Hepatocyte (in vitro differentiated cells): ENCODE results near the gene WASHC4. TPM values are rescaled to one million over a fixed set of nuclear protein-coding genes. Genes with fewer than 3 reads are reported as not detected.

Experiments used
- DNase-seq: peaks from one replicate; pipeline ENCODE4 v3.0.0-alpha.2; 2016; ENCODE audit warnings: low spot score
- H2AFZ ChIP-seq: fragments of 200-600 bp; sonication (generic); 2 replicates; pipeline ENCODE4 v1.6.0; 2016; ENCODE audit warnings: antibody characterized with exemption, mild to moderate bottlenecking
- H3K27ac ChIP-seq: fragments of 200-600 bp; sonication (generic); 2 replicates; pipeline ENCODE4 v1.5.1; 2016; ENCODE audit warnings: mild to moderate bottlenecking
- H3K27me3 ChIP-seq: fragments of 200-600 bp; sonication (generic); 2 replicates; pipeline ENCODE4 v1.6.1; 2016
- H3K36me3 ChIP-seq: fragments of 200-600 bp; sonication (generic); replicated peaks from 2 replicates; pipeline ENCODE4 v1.5.1; 2016; ENCODE audit warnings: low read depth; ENCODE audit not compliant: insufficient read depth
- H3K4me1 ChIP-seq: fragments of 200-600 bp; sonication (generic); 2 replicates; pipeline ENCODE4 v1.5.1; 2016; ENCODE audit warnings: mild to moderate bottlenecking, moderate library complexity; ENCODE audit not compliant: insufficient read depth
- H3K4me2 ChIP-seq: fragments of 200-600 bp; sonication (generic); 2 replicates; pipeline ENCODE4 v1.6.0; 2016
- H3K4me3 ChIP-seq: fragments of 200-600 bp; sonication (generic); 2 replicates; pipeline ENCODE4 v1.5.1; 2016; ENCODE audit warnings: mild to moderate bottlenecking
- H3K79me2 ChIP-seq: fragments of 200-600 bp; sonication (generic); 2 replicates; pipeline ENCODE4 v1.6.0; 2017; ENCODE audit warnings: mild to moderate bottlenecking
- H3K9me2 ChIP-seq: fragments of 200-600 bp; sonication (generic); replicated peaks from 2 replicates; pipeline ENCODE4 v1.6.0; 2017; ENCODE audit warnings: mild to moderate bottlenecking; ENCODE audit not compliant: insufficient read depth
- H3K9me3 ChIP-seq: fragments of 200-600 bp; sonication (generic); 2 replicates; pipeline ENCODE4 v1.5.1; 2016; ENCODE audit warnings: low read depth, mild to moderate bottlenecking
- H4K20me1 ChIP-seq: fragments of 200-600 bp; sonication (generic); 2 replicates; pipeline ENCODE4 v1.6.0; 2016; ENCODE audit warnings: mild to moderate bottlenecking; ENCODE audit not compliant: insufficient read depth, poor library complexity, severe bottlenecking
- EZH2 ChIP-seq: fragments of 200-600 bp; sonication (generic); IDR thresholded peaks from 2 replicates; pipeline ENCODE4 v1.6.1; 2016; ENCODE audit warnings: antibody characterized with exemption, mild to moderate bottlenecking, borderline replicate concordance
- EZH2phosphoT487 ChIP-seq: fragments of 200-600 bp; sonication (generic); IDR thresholded peaks from one replicate; pipeline ENCODE4 v1.6.1; 2018; ENCODE audit warnings: antibody characterized with exemption, mild to moderate bottlenecking, low read depth, moderate library complexity; ENCODE audit not compliant: unreplicated experiment, severe bottlenecking
- WGBS: methylation state at CpG from one replicate; pipeline ENCODE4 v1.1.6; 2016; ENCODE audit warnings: low lambda C conversion rate; ENCODE audit errors: missing lambda C conversion rate; 5-methylcytosine and 5-hydroxymethylcytosine counted together
- polyA plus RNA-seq: library from polyadenylated mRNA; unstranded; fragments of >200 nt; fragmentation: Nextera tagmentation; extraction: Ambion mirVana; gene quantifications from 2 replicates; pipeline ENCODE4 v1.2.1, GENCODE V29; 2016
- total RNA-seq: library from RNA; depleted of rRNA; stranded (reverse); fragments of >200 nt; gene quantifications from 2 replicates; pipeline ENCODE4 v1.2.3, GENCODE V29; 2014
- TF ChIP-seq, protein P1 (sequence below): fragments of 200-600 bp; sonication (generic); IDR thresholded peaks from 2 replicates; pipeline ENCODE4 v1.5.1; 2016; ENCODE audit warnings: antibody characterized with exemption, mild to moderate bottlenecking; ENCODE audit not compliant: poor library complexity

WASHC4 gene
- total and polyA plus RNA-seq, 2 experiments from 2014 or later = 31.3 to 92.7 TPM

DNA sequence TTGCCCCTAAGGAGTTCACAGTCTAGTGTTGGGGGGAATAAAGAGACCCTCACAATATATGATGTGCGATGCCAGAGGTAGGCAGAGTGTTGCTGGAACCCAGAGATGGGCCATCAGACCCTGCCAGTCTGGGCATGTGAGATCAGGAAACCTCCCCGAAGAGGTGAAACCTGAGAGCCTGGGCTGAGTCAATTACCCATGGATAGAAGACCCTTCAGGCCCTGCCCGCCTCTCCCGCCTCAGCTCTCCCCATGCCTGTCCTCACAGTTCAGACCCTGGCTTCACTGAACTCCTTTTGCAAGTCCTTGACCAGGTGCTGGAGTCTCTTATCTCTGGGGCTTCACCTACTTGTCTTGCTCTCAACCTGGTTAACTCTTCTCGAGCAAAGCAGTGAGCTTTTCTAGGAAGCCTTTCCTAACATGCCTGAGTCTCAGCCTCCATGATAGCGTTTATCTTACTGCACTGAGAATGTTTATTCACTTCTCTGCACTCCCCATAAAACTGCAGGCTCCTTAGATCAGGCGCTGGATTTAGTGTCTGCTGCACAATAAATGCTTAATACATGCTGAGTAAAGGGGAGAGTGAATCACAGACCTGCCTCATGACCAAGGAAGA, 42.9 kb upstream of the WASHC4 start:
- H2AFZ ChIP-seq = no peak overlapping the region
- WGBS = 52% methylated on average over 7 of the region's 7 CpGs
- H3K4me2 ChIP-seq = peak overlapping the region; percentile 21
- TF ChIP-seq EZH2phosphoT487 = no peak
- TF ChIP-seq EZH2 = no peak
- TF ChIP-seq, protein P1, sequence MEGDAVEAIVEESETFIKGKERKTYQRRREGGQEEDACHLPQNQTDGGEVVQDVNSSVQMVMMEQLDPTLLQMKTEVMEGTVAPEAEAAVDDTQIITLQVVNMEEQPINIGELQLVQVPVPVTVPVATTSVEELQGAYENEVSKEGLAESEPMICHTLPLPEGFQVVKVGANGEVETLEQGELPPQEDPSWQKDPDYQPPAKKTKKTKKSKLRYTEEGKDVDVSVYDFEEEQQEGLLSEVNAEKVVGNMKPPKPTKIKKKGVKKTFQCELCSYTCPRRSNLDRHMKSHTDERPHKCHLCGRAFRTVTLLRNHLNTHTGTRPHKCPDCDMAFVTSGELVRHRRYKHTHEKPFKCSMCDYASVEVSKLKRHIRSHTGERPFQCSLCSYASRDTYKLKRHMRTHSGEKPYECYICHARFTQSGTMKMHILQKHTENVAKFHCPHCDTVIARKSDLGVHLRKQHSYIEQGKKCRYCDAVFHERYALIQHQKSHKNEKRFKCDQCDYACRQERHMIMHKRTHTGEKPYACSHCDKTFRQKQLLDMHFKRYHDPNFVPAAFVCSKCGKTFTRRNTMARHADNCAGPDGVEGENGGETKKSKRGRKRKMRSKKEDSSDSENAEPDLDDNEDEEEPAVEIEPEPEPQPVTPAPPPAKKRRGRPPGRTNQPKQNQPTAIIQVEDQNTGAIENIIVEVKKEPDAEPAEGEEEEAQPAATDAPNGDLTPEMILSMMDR = no peak
- no peaks in the 10 kb centered on the region for H3K27me3 ChIP-seq
- H3K9me2 ChIP-seq = no peaks in the 10 kb centered on the region
- peaks cover 11% of the 10 kb centered on the region for H3K4me1 ChIP-seq
- H3K36me3 ChIP-seq = no peaks in the 10 kb centered on the region
- no peaks in the 10 kb centered on the region for H3K9me3 ChIP-seq
- peak; percentile 37 for DNase-seq
- no peaks in the 10 kb centered on the region for H3K79me2 ChIP-seq
- H3K27ac ChIP-seq = no peak overlapping the region
- H3K4me3 ChIP-seq = no peak overlapping the region
- H4K20me1 ChIP-seq = no peaks in the 10 kb centered on the region

DNA sequence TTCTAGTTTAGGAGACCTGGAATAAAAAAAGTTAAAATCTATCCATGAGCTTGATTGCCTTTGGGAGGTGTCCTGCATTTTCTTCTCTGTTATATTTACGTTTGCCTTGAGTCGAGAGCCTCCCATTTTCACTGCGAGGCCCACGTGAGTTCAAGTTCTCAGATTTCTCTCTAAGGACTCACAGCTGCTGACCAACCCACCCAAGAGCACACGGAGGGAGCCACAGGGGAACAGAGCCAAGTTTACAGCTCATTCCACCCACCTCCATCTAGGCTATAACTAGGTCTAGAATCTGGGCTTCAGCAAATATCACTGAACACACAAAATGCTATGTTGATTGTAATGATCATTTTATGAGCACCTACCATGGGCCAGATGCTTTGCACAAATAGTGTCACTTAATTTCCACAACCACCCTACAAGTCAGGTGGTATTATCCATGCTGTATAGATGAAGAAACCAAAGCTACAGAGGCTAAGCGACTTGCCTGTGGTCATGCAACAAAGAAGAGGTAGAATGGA, 40.0 kb upstream of the WASHC4 start:
- 49% methylated on average over 6 of the region's 6 CpGs for WGBS
- no peak overlapping the region for H3K4me2 ChIP-seq

DNA sequence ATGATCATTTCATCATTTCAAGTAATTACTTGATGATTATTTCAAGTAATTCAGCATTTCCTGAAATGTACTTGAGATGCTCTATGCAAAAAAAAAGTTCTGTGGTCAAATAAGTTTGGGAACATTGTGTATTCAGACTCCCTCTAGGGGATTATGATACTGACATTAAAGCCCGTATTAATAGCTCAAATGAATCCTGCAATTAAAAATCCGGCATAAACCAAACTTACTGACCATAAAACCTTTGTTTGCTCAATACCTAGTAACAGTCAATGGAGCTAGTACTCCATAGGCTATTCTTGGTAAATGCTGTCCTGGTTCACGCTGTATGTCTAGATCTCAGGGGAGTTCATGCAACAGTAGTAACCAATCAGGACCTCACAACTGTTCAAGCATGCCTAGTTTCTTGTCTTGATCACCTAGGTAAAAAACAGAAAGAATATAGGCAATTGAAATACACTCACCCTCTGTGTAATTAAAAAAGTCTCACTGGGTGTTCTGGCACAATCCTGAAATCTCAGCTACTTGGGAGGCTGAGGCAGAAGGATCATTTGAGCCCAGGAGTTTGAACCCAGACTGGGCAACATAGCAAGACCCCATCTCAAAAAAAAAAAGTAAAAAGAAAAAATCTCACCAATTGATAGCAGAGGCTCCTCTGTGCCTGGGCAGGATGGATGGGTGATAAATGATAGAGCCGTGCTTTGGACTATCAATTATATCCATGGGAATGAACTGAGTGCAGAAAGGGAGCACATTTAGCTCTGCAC, 37.4 kb upstream of the WASHC4 start:
- no peak for TF ChIP-seq EZH2
- TF ChIP-seq EZH2phosphoT487 = no peak
- TF ChIP-seq, protein P1 = no peak
- peaks cover 5% of the 10 kb centered on the region for H3K4me1 ChIP-seq
- H3K9me2 ChIP-seq = no peaks in the 10 kb centered on the region
- no peaks in the 10 kb centered on the region for H3K27me3 ChIP-seq
- no peaks in the 10 kb centered on the region for H3K36me3 ChIP-seq
- no peaks in the 10 kb centered on the region for H3K9me3 ChIP-seq
- no peak overlapping the region for H3K4me3 ChIP-seq
- H3K27ac ChIP-seq = no peak overlapping the region
- H3K79me2 ChIP-seq = no peaks in the 10 kb centered on the region
- 84% methylated on average over 4 of the region's 4 CpGs for WGBS
- H4K20me1 ChIP-seq = no peaks in the 10 kb centered on the region
- H2AFZ ChIP-seq = no peak overlapping the region
- no peak overlapping the region for H3K4me2 ChIP-seq
- no peak for DNase-seq

More for the DNA sequence above, 40.0 kb upstream of the WASHC4 start:
- H2AFZ ChIP-seq = no peak overlapping the region
- H3K4me3 ChIP-seq = no peak overlapping the region
- H4K20me1 ChIP-seq = no peaks in the 10 kb centered on the region
- no peaks in the 10 kb centered on the region for H3K9me2 ChIP-seq
- DNase-seq = no peak
- no peaks in the 10 kb centered on the region for H3K9me3 ChIP-seq
- peaks cover 11% of the 10 kb centered on the region for H3K4me1 ChIP-seq
- H3K79me2 ChIP-seq = no peaks in the 10 kb centered on the region
- no peak overlapping the region for H3K27ac ChIP-seq
- TF ChIP-seq EZH2 (no peak), EZH2phosphoT487 (no peak)
- TF ChIP-seq, protein P1 = no peak
- no peaks in the 10 kb centered on the region for H3K27me3 ChIP-seq
- H3K36me3 ChIP-seq = no peaks in the 10 kb centered on the region
